NCI-H146 (cell line): ENCODE results near the gene NCBP3.
"Not testable (repeated sequence)": the region's sequence is repeated elsewhere in the genome, so short reads cannot be mapped to it uniquely, and the experiment has no call there.

Experiments used
- DNase-seq: peaks from one replicate; lab custom pipeline; 2025; lab: John Stamatoyannopoulos, UW

NCBP3 gene

GRCh38 chr17:3812284-3812683 is 33.8 kb downstream of the NCBP3 start:
- DNase-seq, result no peak

- no peak for DNase-seq
Measured at GRCh38 chr17:3810019-3810418, 36.0 kb downstream of the NCBP3 start.

- DNase-seq, result no peak
Measured at GRCh38 chr17:3809135-3809534, 36.9 kb downstream of the NCBP3 start.

- DNase-seq, result no peak
Measured at GRCh38 chr17:3808701-3809100, 37.3 kb downstream of the NCBP3 start.

- no peak for DNase-seq
Measured at GRCh38 chr17:3805581-3805980, 40.5 kb downstream of the NCBP3 start.

GRCh38 chr17:3804503-3804931 is 41.5 kb downstream of the NCBP3 start:
- no peak for DNase-seq

GRCh38 chr17:3803308-3803640 is 42.8 kb downstream of the NCBP3 start:
- DNase-seq, result no peak

- no peak for DNase-seq
Measured at GRCh38 chr17:3802461-3803307, 43.4 kb downstream of the NCBP3 start.

GRCh38 chr17:3801792-3802191 is 44.3 kb downstream of the NCBP3 start:
- DNase-seq, result no peak

GRCh38 chr17:3801347-3801746 is 44.7 kb downstream of the NCBP3 start:
- DNase-seq, result no peak

GRCh38 chr17:3800362-3801271 is 45.4 kb downstream of the NCBP3 start, which contains the start of gene ITGAE:
Gene ITGAE (minus strand): TSS chr17:3801188. CDS start chr17:3801144, 44 bp downstream.
- no peak for DNase-seq

GRCh38 chr17:3799181-3799945 is 46.7 kb downstream of the NCBP3 start:
- no peak for DNase-seq

GRCh38 chr17:3798273-3799180 is 47.5 kb downstream of the NCBP3 start:
- DNase-seq, result no peak

- no peak for DNase-seq
Measured at GRCh38 chr17:3796822-3797170, 49.2 kb downstream of the NCBP3 start.

GRCh38 chr17:3796110-3796821 is 49.8 kb downstream of the NCBP3 start:
- no peak for DNase-seq

- DNase-seq, result peak; percentile 20
Measured at GRCh38 chr17:3795390-3796102, 50.5 kb downstream of the NCBP3 start.

- DNase-seq, result no peak
Measured at GRCh38 chr17:3794557-3795389, 51.3 kb downstream of the NCBP3 start.

GRCh38 chr17:3794152-3794551 is 51.9 kb downstream of the NCBP3 start:
- not testable (repeated sequence) for DNase-seq

- not testable (repeated sequence) for DNase-seq
Measured at GRCh38 chr17:3793258-3793657, 52.8 kb downstream of the NCBP3 start.
